ENCODE results near the gene WDFY3.
A peak's percentile ranks its signal among the peaks of the same experiment; 100 is the strongest.

WDFY3 gene

GRCh38 chr4:84962102-84962501 is 4.4 kb downstream of the WDFY3 start:
- H3K27ac ChIP-seq: no peak overlapping the region
- no peak for TF ChIP-seq CTCF (conservative IDR thresholded peaks at IDR 0.05)

- H3K27ac ChIP-seq: no peak overlapping the region
- no peak for TF ChIP-seq CTCF (conservative IDR thresholded peaks at IDR 0.05)
Measured at GRCh38 chr4:84958434-84958833, 8.1 kb downstream of the WDFY3 start.

- no peak for TF ChIP-seq CTCF (conservative IDR thresholded peaks at IDR 0.05)
- no peak overlapping the region for H3K27ac ChIP-seq
Measured at GRCh38 chr4:84957514-84958420, 8.7 kb downstream of the WDFY3 start.

GRCh38 chr4:84956014-84956413 is 10.5 kb downstream of the WDFY3 start:
- TF ChIP-seq CTCF (conservative IDR thresholded peaks at IDR 0.05): no peak
- H3K27ac ChIP-seq: peak overlapping the region; percentile 28; the same call in 1 of the 2 replicates

GRCh38 chr4:84954982-84955567 is 11.4 kb downstream of the WDFY3 start:
- TF ChIP-seq CTCF (conservative IDR thresholded peaks at IDR 0.05): no peak
- peak overlapping the region; percentile 28 for H3K27ac ChIP-seq

- no peak for TF ChIP-seq CTCF (conservative IDR thresholded peaks at IDR 0.05)
- H3K27ac ChIP-seq: no peak overlapping the region
Measured at GRCh38 chr4:84952776-84953175, 13.7 kb downstream of the WDFY3 start.

GRCh38 chr4:84952004-84952403 is 14.5 kb downstream of the WDFY3 start:
- 0 out of 2 replicates have a peak overlapping the region, but pooled peaks have one; percentile 1 for H3K27ac ChIP-seq
- no peak for TF ChIP-seq CTCF (conservative IDR thresholded peaks at IDR 0.05)
